GM19099 (cell line): ENCODE data around the gene HYOU1.

ENCODE experiments used
- POLR2A ChIP-seq: IDR thresholded peaks from 3 replicates; pipeline ENCODE4 v1.6.1; 2011; ENCODE audit warnings: low read depth; ENCODE audit not compliant: insufficient read length; ENCODE audit errors: extremely low read depth

The HYOU1 gene

DNA sequence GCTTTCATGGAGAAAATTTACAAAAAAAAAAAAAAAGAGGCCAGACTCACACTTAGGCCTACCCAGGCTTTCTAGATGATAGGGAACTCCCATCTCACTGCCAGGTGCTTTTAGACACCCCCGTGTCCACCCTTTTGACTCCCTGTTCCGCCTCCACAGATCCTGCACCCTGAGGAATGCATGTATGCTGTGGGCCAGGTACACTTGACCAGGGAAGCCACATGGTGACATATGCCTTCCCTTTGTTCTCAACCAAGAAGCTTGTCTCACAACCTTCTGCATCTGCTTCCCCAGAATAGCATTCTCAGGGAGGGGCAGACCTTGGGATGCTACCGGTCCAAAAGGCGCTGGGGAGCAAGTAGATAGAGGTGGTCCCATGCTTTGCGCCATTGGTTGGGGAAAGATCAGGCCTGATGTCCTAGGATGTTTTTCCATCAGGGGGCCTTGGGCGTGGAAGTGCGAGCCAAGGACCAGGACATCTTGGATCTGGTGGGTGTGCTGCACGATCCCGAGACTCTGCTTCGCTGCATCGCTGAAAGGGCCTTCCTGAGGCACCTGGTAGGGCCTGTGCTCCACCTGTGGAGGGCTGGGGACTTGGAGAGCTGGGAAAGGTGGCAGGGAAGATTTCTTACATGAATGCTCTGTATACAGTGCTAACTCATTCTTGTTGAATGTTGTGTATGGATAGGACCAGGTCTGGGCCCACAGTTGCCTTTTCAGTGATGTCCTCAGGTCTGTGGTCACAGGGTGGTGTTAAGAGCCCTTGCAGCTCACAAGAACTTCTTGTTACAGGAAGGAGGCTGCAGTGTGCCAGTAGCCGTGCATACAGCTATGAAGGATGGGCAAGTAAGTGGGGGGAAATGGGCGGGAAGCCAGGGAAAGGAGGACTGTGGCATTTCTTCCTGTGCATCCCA is 35.2 kb upstream of the HYOU1 start:
- TF ChIP-seq POLR2A = peak; percentile 38

DNA sequence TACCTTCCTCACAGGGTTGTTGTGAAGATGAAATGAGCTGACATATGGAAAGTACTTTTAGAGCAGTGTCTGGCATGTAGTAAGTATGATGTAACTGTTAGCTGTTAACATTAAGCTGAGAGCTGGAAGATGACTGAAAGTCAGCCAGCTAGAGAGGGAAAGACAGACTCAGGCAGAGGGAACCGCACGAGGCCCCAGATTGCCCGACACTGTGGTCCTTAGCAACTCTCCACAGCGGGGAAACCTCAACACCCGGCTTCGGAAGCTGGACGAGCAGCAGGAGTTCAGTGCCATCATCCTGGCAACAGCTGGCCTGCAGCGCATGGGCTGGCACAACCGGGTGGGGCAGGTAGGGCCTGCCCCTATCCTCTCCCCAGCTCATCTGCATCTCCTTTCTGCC is 34.2 kb upstream of the HYOU1 start:
- no peak for TF ChIP-seq POLR2A

DNA sequence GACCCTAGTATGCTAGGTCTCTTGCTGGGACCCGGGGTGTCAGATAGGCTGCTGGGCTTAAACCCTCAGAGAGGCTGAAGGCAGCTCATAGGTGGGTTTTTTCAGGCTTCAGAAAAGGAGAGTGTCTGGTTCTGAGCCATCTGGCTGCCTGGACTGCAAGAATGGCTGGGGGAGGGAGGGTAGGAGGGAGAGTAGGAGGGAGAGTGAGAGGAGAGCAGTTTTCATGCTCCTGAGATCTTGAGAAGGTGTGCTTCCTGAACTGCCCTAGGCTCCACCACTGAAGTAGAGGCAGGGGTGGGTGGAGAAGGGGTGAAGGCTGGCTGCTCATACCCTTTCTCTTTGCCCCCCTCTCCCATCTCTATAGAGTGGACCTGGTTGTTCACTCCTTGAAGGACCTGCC is 32.3 kb upstream of the HYOU1 start:
- TF ChIP-seq POLR2A = no peak

DNA sequence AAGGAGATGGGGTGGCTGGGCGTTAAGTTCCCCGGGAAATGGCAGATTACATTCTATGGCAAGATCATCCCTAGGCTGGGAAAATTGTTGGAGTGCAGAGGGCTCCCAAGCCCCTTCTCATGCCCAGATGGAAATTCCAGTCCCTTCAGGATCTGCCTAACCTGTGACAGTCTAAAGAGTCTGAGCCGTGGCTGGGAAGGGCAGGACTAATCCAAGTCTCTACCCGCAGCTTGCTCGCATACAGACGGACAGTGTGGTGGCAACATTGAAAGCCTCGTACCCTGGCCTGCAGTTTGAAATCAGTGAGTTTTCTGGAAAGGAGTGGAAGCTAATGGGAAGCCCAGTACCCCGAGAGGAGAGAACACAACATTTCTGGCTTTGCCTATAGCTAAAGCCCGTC is 31.4 kb upstream of the HYOU1 start:
- TF ChIP-seq POLR2A = no peak

DNA sequence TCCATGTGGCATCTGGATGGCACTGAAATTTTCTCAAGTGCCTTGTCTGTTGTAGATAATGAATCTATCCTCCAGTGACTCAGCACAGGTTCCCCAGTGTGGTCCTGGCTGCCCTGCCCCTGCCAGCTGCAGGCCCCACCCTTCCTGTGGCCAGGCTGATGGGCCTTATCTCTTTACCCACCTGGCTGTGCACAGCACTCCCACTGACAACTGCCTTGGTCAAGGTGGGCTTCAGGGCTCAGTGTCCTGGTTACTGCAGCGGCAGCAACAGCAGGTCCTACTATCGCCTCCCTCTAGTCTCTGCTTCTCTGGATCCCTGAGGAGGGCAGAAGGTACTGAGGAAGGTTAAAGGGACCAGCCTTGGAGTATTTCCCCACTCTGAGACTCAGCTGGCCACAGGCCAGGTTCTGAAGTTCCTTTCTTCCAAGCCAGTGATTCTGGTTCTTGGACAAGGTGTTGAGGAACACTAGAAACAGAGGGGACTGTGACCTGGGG is 30.8 kb upstream of the HYOU1 start:
- TF ChIP-seq POLR2A = no peak

DNA sequence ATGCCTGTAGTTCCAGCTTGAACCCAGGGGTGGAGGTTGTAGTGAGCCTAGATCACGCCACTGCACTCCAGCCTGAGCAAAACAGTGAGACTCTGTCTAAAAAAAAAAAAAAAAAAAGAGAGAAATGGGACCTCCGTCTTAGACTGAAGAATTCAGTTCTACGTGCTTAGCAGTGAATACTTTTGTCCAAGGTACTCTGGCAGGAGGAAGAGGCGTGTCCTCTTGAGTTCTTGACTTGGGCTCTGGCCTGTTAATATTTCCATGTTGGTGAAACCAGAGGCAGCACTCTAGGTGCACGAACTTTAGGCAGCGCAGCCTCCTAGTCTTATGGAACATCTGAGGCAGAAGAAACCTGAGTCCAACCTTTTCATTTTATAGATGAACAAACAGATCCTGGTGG is 30.1 kb upstream of the HYOU1 start:
- no peak for TF ChIP-seq POLR2A

DNA sequence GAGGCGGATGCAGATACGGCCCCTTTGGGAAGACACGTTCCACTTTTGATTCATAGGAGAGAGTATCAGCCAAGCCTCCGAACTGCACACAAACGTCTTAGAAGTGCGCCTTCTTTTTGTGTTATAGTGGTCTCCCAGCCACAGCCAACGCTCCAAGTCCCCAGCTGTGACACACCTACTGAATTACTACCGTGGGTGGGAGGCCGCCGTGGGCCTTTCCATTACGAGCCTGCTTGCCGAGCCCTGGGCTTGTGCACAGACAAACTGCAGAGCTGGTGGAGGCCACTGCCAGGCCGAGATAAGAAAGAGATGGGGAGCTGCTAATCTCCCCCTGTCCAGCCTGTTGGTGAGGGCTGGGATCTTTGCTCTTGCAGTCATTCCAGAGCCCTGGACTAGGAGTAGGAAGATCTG is 28.4 kb upstream of the HYOU1 start:
- TF ChIP-seq POLR2A = no peak

DNA sequence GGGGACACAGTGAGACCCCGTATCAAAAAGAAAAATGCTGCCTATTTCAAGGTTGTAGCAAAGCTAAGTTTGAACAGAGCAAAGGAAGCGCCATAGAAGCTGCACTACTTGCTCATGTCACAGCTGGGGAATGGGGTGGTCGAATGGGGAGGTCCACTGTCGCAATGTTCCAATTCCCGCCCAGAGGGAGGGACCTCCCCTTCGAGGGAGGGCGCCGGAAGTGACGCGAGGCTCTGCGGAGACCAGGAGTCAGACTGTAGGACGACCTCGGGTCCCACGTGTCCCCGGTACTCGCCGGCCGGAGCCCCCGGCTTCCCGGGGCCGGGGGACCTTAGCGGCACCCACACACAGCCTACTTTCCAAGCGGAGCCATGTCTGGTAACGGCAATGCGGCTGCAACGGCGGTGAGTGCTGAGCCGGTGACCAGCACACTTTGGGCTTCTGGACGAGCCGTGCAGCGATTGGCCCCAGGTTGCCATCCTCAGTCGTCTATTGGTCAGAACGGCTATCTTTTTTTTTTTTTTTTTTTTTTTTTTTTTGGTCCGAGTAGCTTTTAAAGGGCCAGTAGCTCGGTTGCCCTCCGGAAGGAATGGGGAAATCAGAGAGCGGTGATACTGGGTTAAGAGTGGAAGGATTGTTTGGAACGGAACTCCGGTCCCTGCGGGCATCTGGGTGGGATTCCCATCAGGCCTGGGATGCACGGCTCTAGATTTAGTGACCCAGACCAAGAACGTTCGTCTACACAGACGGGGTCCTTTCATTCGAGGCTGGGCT is 27.8 kb upstream of the HYOU1 start, which contains the start of gene HMBS:
TSS of gene HMBS (plus strand) at position 219 of the 774 bp plus-strand sequence. CDS start at position 372, 153 bp downstream.
- TF ChIP-seq POLR2A = peak; percentile 89

DNA sequence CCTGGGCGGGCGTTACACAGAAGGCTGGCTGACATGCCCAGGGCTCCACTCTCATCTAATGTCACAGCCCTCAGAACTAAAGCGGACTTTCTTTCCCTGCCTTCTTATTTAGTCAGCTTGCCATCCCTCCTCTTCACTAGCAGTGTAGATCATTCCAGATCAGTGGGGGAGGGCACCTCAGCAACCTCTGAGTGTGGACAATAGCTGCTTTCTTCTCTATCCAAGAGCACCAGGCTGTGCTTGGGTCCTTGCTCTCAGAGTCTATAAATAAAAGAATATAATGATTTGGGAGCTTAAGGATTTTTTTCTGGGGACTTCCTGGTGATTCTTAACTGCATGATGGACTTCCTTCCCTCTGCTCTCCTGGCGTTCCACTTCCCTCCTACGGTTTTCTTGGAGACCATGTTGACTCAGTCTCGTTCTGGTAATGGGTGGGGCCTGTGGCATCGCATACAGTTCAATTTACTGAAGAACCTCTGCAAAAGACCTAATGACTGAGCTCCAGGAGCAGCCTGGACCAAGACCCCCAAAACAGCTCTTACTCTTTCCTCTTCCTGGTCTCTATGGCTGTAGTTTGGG is 24.8 kb upstream of the HYOU1 start:
- TF ChIP-seq POLR2A = no peak

DNA sequence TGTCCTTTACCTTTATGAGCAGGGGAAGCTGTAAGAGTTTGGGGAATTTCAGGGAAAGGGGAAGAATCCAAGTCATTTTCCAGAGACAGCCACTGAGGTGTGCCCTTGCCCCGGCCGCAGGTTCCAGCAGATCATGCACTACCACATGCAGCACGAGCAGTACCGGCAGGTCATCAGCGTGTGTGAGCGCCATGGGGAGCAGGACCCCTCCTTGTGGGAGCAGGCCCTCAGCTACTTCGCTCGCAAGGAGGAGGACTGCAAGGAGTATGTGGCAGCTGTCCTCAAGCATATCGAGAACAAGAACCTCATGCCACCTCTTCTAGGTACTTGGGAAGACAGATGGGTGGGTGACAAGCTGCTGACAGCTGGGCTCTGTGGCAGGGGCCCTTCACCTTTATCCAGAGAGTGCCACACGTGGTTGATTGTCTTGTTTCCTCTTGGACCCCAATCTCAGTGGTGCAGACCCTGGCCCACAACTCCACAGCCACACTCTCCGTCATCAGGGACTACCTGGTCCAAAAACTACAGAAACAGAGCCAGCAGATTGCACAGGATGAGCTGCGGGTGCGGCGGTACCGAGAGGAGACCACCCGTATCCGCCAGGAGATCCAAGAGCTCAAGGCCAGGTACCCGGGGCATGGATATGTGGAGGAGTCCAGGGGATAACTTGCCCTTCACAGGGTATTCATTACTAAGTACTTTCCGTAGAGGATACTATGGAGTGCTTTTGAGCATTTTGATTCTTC is 21.8 kb upstream of the HYOU1 start:
- no peak for TF ChIP-seq POLR2A

DNA sequence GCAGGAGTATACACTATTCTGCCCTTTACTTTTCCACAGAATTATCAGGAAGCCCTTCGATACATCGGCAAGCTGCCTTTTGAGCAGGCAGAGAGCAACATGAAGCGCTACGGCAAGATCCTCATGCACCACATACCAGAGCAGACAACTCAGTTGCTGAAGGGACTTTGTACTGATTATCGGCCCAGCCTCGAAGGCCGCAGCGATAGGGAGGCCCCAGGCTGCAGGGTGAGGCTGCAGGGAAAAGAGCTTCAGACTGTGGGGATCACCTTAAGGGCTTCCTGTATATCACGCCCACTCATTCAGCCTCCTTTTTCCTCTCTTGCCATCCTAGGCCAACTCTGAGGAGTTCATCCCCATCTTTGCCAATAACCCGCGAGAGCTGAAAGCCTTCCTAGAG is 20.8 kb upstream of the HYOU1 start:
- TF ChIP-seq POLR2A = no peak

DNA sequence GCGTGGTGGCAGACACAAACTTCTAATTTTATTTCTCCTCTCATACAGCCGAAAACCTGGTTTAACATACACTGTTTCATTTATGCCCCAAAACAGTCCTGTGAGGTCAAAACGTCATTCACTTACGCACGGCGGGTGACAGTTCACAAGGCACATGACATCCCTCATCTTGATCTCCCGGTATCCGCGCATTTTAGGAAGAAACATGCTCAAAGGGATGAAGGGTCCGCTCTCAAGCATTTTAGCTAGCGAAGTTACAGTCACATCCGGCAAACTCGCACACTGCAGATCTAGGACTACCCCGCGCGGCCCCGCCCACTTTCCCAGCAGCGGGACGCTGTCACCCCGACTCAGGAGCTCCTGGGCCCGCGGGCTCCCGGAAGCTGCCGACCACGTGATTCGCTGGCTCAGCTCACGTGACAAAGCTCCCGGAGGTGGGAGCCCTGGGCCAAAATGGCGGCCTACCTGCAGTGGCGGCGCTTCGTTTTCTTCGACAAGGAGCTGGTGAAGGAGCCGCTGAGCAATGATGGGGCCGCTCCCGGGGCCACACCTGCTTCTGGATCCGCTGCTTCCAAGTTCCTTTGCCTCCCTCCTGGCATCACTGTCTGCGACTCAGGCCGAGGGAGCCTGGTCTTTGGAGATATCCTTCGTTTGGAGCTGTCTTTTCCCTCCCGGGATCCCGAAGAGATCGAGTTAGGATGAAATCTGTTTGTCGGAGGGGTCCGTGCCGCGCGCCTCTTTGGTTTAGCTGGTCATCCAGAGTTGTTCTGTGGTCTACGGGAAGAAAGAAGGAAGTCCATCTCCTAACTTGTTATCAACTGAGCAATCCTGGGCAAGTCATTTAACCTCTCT is 10.6 kb upstream of the HYOU1 start, which contains the start of gene VPS11:
TSS of gene VPS11 (plus strand) at position 448 of the 852 bp plus-strand sequence. CDS start at position 454, 6 bp downstream.
- TF ChIP-seq POLR2A = peak; percentile 90

DNA sequence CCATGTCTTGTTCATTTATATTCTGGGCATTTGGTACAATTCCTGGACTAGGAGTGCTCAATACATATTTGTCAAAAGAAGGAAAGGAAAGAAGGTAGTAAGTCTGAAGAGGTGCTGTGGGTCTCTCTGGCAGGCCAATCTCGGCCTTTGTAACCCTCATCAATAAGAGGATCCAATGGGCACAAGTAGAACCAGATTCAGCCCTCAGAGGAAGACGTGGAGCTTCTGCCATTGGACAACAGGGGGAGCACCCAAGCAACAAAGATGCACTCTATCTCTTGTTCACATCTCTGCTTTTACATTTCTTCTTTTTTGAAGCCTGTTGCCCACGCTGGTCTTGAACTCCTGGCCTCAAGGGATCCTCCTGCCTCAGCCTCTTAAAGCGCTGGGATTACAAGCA is 8.4 kb upstream of the HYOU1 start:
- TF ChIP-seq POLR2A = no peak

DNA sequence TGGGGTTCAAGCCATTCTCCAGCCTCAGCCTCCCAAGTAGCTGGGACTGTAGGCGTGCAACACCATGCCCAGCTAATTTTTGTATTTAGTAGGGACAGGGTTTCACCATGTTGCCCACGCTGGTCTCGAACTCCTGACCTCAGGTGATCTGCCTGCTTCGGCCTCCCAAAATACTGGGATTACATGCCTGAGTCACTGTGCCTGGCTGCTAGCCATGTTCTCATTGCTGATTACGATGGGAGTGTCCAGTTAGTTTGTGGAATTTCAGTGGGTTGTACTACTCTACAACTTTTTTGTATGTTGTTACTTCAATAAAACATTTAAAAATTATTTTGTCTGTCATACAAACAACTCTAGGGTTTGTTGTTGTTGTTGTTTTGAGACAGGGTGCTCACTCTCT is 5.8 kb upstream of the HYOU1 start:
- TF ChIP-seq POLR2A = no peak
